Ovary (tissue), 9 donors: ENCODE measurements around the gene ARHGAP19. TPM values are rescaled to one million over a fixed set of nuclear protein-coding genes. Genes with fewer than 3 reads are reported as not detected.

ENCODE experiments used
- DNase-seq, 5 donors: peaks; one replicate each; pipeline ENCODE4 v3.0.0-alpha.2; 2019 to 2020
- H3K27ac ChIP-seq, 2 donors: fragments of 200-600 bp; one replicate each; pipeline versions ENCODE4 v1.5.1 to v1.8.0; 2019 to 2022
- H3K27me3 ChIP-seq: fragments of 200-600 bp; one replicate; pipeline ENCODE4 v1.8.0; 2022
- H3K36me3 ChIP-seq: fragments of 200-600 bp; sonication (generic); one replicate; pipeline ENCODE4 v1.5.1; 2019
- H3K4me1 ChIP-seq: one replicate; pipeline ENCODE4 v1.8.1; 2013; ENCODE audit warnings: mild to moderate bottlenecking, moderate library complexity; ENCODE audit not compliant: insufficient read depth
- H3K4me3 ChIP-seq: fragments of 200-600 bp; sonication (generic); one replicate; pipeline ENCODE4 v1.5.1; 2017
- H3K9me3 ChIP-seq, 2 donors: fragments of 200-600 bp in 1 of 2; sonication (generic) in 1 of 2; one replicate each; pipeline versions ENCODE4 v1.5.1 to v1.8.1; 2013 to 2019; ENCODE audit warnings: mild to moderate bottlenecking in 1 of 2, moderate library complexity in 1 of 2
- EP300 ChIP-seq: sonication (generic); formaldehyde crosslinking; IDR thresholded peaks from one replicate; pipeline ENCODE4 v1.6.1; 2017; ENCODE audit warnings: antibody characterized with exemption
- POLR2A ChIP-seq: fragments of 450-650 bp; IDR thresholded peaks from one replicate; pipeline ENCODE4 v1.6.1; 2017; ENCODE audit warnings: antibody characterized with exemption, mild to moderate bottlenecking, moderate library complexity
- WGBS, 3 donors: extraction: QIAGEN DNeasy Blood & Tissue Kit in 1 of 3; methylation state at CpG; one replicate each; pipeline versions ENCODE4 v1.1.5 to v1.1.7; 2013 to 2017; 5-methylcytosine and 5-hydroxymethylcytosine counted together
- intact Hi-C, 4 donors: fragments of 100-400 bp; cut with DNase I; formaldehyde crosslinking; loops; one replicate each; pipeline versions ENCODE4 v1.11.0 to v1.15.1; 2022 to 2023
- polyA plus RNA-seq, 2 donors: library from polyadenylated mRNA; stranded (reverse); fragments of 200-250 nt in 1 of 2; fragments of 350-450 nt in 1 of 2; fragmentation: Illumina TruSeq in 1 of 2; extraction: RNeasy Lipid Tissue Mini Kit (QIAGEN cat#74804) in 1 of 2; gene quantifications; one replicate each; pipeline ENCODE4 v1.2.3, GENCODE V29; 2013 to 2014
- total RNA-seq, 7 donors: library from RNA; depleted of rRNA in 2 of 7; stranded (reverse); fragments of >200 nt in 2 of 7; fragmentation: NEBNext Ultra II Directional in 3 of 7; extraction: Animal tissue kit (Norgen Biotek cat#: 25700) in 3 of 7; gene quantifications; one replicate each; pipeline versions ENCODE4 v1.1.0 to v1.2.4, GENCODE V29; 2016 to 2023
- TF ChIP-seq, protein P1 (sequence below), 3 donors: fragments of 450-650 bp in 2 of 3; fragments of 200-600 bp in 1 of 3; IDR thresholded peaks; one replicate each; pipeline versions ENCODE4 v1.5.1 to v1.8.0; 2016 to 2022; ENCODE audit warnings: antibody characterized with exemption in 3 of 3, mild to moderate bottlenecking in 1 of 3
- donor health status: DM: no; HTN: no; CAD: no; lungs with moderate emphysema.
- donor health status: DM: no; HTN: no; CAD: no.
- donor health status: Bipolar disorder and iron deficiency.
- donor health status: DM: yes; HTN: yes; CAD: no.
- donor health status: DM: no; HTN: no; CAD: no.
- donor health status: DM: yes; HTN: yes; CAD: no.

Gene ARHGAP19
- total and polyA plus RNA-seq, 9 donors = 6.7 to 18.1 (median 13.5) TPM

DNA sequence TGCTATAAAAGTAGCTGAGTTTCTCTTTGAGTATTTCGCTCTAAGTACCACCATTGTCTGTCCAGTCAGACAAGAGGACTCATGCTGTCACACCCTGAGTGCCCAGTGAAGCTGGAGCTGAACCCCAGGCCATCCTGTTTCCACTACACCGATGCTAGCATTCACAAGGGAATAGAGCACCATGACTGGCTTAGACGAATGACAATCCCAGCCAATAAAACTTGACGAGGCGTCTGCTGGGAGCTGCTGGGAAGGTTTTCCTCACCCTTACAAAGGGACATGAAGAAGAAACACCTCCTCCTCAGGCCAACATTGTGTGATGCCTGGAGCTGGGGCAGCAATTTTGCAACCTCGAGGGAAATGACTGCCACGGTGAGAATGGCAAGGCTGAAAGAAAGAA is 89.2 kb downstream of the ARHGAP19 start:
- H3K9me3 ChIP-seq = no peaks in the 10 kb centered on the region
- no peaks in the 10 kb centered on the region for H3K27me3 ChIP-seq
- DNase-seq = no peak
- no peaks in the 10 kb centered on the region for H3K4me1 ChIP-seq
- no peak overlapping the region for H3K27ac ChIP-seq
- WGBS, 3 donors = 85 to 92% (median 88%) methylated on average over 7 of the region's 7 CpGs
- H3K36me3 ChIP-seq = no peaks in the 10 kb centered on the region
- TF ChIP-seq, protein P1, sequence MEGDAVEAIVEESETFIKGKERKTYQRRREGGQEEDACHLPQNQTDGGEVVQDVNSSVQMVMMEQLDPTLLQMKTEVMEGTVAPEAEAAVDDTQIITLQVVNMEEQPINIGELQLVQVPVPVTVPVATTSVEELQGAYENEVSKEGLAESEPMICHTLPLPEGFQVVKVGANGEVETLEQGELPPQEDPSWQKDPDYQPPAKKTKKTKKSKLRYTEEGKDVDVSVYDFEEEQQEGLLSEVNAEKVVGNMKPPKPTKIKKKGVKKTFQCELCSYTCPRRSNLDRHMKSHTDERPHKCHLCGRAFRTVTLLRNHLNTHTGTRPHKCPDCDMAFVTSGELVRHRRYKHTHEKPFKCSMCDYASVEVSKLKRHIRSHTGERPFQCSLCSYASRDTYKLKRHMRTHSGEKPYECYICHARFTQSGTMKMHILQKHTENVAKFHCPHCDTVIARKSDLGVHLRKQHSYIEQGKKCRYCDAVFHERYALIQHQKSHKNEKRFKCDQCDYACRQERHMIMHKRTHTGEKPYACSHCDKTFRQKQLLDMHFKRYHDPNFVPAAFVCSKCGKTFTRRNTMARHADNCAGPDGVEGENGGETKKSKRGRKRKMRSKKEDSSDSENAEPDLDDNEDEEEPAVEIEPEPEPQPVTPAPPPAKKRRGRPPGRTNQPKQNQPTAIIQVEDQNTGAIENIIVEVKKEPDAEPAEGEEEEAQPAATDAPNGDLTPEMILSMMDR (IDR thresholded peaks at IDR 0.05) = no peak
- TF ChIP-seq EP300 (no peak), POLR2A (no peak)
- H3K4me3 ChIP-seq = no peak overlapping the region
- intact Hi-C loops = loop anchor here in 1 of 4 donors (10.0 kb wide), 1 partner anchor 808 kb away; no protein-coding TSS in a partner anchor

GRCh38 chr10:97200616-97201015 is 91.8 kb downstream of the ARHGAP19 start:
- WGBS, 3 donors = 77 to 87% (median 79%) methylated on average over 6 of the region's 6 CpGs
- DNase-seq = no peak
- H3K27ac ChIP-seq = no peak overlapping the region
- H3K9me3 ChIP-seq = no peaks in the 10 kb centered on the region
- H3K27me3 ChIP-seq = no peaks in the 10 kb centered on the region
- peaks cover 2% of the 10 kb centered on the region for H3K4me1 ChIP-seq
- intact Hi-C loops = loop anchor here in 1 of 4 donors (10.0 kb wide), 1 partner anchor 806 kb away; no protein-coding TSS in a partner anchor
- TF ChIP-seq POLR2A = no peak
- TF ChIP-seq, protein P1 (IDR thresholded peaks at IDR 0.05) = no peak
- TF ChIP-seq EP300 = no peak
- H3K4me3 ChIP-seq = no peak overlapping the region
- no peaks in the 10 kb centered on the region for H3K36me3 ChIP-seq

DNA sequence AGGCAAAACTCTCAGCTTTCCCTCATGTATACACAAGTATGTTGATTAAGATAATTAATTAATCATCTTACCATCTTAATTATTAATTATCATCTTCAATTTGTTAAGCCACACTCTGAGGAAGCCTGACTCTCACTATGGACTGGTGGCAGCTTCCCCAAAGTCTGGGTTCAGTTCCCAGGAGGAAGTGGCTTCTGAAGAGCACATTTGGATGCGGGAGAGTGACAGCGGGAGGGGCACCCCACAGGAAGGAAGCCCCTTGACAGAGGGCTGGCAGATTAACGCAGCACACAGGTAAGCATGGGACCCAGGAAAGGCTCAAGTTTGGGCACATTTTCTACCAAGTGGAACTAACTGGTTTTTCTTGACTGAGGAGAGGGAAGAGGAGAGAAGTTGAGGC is 93.3 kb downstream of the ARHGAP19 start:
- WGBS, 3 donors = 71 to 80% (median 75%) methylated on average over 3 of the region's 3 CpGs
- Histone ChIP-seq H3K36me3 (no peaks in the 10 kb centered on the region), H3K27me3 (no peaks in the 10 kb centered on the region), H3K4me1 (peaks cover 2% of the 10 kb centered on the region), H3K27ac (no peak overlapping the region), H3K4me3 (no peak overlapping the region), H3K9me3 (no peaks in the 10 kb centered on the region)
- intact Hi-C loops = no loop called here
- no peak for TF ChIP-seq EP300
- TF ChIP-seq POLR2A = no peak
- TF ChIP-seq, protein P1 (IDR thresholded peaks at IDR 0.05) = no peak
- no peak for DNase-seq

GRCh38 chr10:97197030-97197500 is 95.4 kb downstream of the ARHGAP19 start:
- H3K27ac ChIP-seq = no peak overlapping the region
- H3K36me3 ChIP-seq = no peaks in the 10 kb centered on the region
- H3K27me3 ChIP-seq = no peaks in the 10 kb centered on the region
- DNase-seq = peak in 4 of 5 donors; percentile 29 to 47 (median 32)
- H3K4me1 ChIP-seq = peaks cover 2% of the 10 kb centered on the region
- intact Hi-C loops = no loop called here
- H3K9me3 ChIP-seq = no peaks in the 10 kb centered on the region
- TF ChIP-seq, protein P1 (IDR thresholded peaks at IDR 0.05) = no peak
- TF ChIP-seq POLR2A (no peak), EP300 (no peak)
- no peak overlapping the region for H3K4me3 ChIP-seq
- WGBS, 3 donors = 6 to 30% (median 12%) methylated on average over 7 of the region's 7 CpGs
